Sigmoid colon (tissue), 3 donors: ENCODE measurements around the gene DENND4A.

Source experiments
- POLR2A ChIP-seq, 2 donors: fragments of 450-650 bp; IDR thresholded peaks; one replicate each; pipeline ENCODE4 v1.6.1; 2016; ENCODE audit warnings: antibody characterized with exemption in 2 of 2, mild to moderate bottlenecking in 2 of 2, moderate library complexity in 2 of 2
- TF ChIP-seq, protein P1 (sequence below), 4 experiments: fragments of 450-650 bp in 3 of 4; fragments of 200-600 bp in 1 of 4; IDR thresholded peaks; one replicate each; pipeline ENCODE4 v1.5.1; 2016 to 2019; ENCODE audit warnings: antibody characterized with exemption in 4 of 4, mild to moderate bottlenecking in 3 of 4, moderate library complexity in 2 of 4

DNA sequence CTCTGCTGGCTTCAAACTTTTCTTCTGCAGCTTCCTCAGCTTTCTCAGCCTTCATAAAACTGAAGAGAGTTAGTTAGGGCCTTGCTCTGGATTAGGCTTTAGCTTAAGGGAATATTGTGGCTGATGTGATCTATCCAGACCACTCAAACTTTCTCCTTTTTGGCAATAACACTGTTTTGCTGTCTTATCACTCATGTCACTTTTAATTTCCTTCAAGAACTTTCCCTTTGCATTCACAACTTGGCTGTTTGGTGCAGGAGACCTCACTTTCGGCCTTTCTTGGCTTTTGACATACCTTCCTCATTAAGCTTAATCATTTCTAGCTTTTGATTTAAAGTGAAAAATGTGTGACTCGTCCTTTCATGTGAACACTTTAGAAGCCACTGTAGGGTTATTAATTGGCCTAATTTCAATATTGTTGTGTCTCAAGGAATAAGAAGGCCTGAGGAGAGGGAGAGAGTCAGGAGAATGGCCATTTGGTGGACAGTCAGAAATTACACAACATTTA lies 109.6 kb downstream of the DENND4A start:
- TF ChIP-seq, protein P1, sequence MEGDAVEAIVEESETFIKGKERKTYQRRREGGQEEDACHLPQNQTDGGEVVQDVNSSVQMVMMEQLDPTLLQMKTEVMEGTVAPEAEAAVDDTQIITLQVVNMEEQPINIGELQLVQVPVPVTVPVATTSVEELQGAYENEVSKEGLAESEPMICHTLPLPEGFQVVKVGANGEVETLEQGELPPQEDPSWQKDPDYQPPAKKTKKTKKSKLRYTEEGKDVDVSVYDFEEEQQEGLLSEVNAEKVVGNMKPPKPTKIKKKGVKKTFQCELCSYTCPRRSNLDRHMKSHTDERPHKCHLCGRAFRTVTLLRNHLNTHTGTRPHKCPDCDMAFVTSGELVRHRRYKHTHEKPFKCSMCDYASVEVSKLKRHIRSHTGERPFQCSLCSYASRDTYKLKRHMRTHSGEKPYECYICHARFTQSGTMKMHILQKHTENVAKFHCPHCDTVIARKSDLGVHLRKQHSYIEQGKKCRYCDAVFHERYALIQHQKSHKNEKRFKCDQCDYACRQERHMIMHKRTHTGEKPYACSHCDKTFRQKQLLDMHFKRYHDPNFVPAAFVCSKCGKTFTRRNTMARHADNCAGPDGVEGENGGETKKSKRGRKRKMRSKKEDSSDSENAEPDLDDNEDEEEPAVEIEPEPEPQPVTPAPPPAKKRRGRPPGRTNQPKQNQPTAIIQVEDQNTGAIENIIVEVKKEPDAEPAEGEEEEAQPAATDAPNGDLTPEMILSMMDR (IDR thresholded peaks at IDR 0.05): no peak
- no peak for TF ChIP-seq POLR2A (IDR thresholded peaks at IDR 0.05)
